Measurements from ENCODE around the gene GNG7.
A peak's percentile ranks its signal among the peaks of the same experiment; 100 is the strongest.

The GNG7 gene

DNA sequence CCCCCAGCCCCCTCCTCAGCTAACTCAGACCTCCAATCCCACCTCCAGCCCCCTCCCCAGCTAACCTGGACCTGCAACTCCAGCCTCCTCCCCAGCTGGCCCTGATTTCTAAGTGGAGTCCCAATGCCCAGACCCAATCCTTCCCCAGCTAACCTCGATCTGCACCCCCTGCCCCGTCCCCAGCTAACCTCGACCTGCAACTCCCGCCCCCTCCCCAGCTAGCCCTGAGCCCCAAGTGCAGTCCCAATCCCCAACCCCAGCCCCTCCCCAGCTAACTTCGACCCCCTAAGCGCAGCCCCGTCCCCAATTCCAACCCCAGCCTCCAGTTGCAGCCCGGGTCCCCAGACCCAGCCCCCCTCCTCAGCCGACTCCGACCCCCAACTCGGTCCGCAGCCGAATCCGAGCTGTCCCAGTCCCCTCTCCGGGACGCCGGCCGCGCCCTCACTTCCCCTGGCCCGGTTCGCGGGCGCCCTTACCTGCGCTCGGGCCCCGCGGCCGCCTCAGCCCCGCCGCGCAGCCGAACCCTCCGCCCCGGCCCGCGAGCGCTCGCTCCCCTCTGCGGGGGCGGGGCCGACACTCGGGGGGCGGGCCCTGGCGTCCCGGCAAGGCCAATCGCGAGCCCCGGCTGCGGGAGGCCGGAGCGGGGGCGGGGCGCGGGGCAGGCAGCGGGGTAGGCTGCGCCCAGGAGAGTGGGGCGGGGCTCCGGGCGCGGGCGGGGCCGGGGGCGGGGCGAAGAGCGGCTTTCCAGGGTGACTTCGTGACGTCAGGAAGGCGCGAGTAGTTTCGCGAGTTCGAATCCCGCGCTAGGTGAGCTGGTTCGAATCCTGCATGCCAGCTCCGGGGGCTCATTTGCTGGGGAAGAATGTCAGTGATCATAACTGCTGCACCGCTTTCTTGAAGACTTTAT, at the start of gene GNG7:
Gene GNG7 (minus strand): TSS at position 525 of the 907 bp plus-strand sequence. CDS start 182,006 bp downstream, outside the sequence.
- DNase-seq, result peak; percentile 45

- no peak for DNase-seq
Measured at GRCh38 chr19:2751438-2751830, 48.9 kb upstream of the GNG7 start.

GRCh38 chr19:2750808-2751437, 48.4 kb upstream of the GNG7 start:
- DNase-seq, result no peak

DNA sequence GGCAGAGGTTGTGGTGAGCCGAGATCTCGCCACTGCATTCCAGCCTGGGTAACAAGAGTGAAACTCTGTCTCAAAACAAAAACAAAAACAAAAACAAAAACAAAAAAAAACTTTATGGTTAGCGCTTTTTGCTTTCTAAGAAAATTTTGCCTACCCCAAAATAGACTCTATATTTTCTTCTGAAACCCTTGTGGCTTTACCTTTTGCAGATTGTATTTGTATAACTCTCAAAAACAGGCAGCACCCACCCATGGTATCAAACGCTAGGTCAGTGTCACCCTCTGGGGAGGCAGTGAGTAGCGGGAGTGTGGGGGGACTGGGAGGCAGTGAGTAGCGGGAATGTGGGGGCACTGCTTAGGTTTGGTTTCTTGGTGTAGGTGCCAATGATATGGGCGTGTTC, 44.9 kb upstream of the GNG7 start:
- DNase-seq, result no peak

DNA sequence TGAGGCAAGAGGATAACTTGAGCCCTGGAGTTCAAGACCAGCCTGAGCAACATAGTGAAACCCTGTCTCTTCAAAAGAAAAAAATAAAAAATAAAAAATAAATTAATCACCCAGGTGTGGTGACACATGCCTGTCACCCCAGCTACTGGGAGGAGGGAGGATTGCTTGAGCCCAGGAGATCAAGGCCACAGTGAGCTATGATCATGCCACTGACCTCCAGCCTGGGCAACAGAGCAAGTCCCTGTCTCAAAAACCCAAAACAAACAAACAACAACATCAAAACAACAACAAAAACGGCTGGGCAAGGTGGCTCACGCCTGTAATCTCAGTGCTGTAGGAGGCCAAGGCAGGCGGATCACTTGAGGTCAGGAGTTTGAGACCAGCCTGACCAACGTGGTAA, 41.6 kb upstream of the GNG7 start:
- DNase-seq, result no peak

GRCh38 chr19:2743099-2743498, 40.6 kb upstream of the GNG7 start:
- DNase-seq, result no peak

DNA sequence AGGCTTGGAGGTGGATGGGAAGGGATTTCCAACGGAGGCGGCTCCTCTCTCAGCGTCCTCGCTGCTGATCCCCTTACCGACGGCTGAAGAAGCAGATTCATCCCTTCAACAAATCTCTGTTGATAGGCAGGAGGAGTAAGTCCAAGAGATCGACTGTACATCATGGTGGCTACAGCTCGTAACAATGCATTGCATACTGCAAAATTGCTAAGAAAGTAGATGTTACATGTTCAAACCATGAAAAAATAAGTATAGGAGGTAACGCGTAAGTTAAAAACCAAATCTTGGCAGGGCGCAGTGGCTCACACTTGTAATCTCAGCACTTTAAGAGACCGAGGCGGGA, 37.8 kb upstream of the GNG7 start:
- DNase-seq, result no peak

DNA sequence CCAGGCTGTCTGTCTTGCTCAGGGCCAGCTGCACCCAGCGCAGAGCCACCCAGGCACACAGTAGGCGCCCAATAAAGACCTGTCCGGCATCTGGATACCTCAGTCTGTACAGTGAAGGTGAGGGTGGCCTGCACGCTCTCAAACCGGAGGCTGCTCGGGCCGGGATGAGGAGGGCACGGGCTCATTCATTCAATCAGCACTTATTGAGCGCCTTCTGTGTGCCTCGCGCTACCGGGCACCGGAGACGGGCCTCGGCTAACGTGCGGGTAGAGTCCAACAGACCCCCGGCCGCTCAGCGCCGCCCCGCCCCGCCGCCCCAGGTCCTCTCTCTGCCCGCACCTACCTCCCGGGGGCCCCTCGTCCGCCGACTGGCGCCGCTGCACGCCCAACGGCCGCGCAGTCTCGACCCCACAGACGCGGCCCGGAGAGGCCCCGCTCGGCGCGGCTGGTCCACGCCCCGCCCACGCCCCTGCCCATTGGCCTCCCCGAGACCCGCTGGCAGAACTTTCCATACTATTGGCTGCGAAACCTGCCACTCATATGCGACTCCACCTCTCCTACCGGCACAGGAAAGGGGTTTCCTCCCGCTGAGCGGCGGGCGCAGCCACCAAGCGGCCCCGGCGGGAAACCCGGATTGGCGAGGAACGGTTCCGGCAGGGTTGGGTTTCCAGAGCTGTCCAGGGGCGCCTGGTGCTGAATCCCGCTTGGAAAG, 37.3 kb upstream of the GNG7 start, which contains the start of gene SLC39A3:
Gene SLC39A3 (minus strand): TSS at position 416 of the 712 bp plus-strand sequence. CDS start 2,760 bp downstream, outside the sequence.
- DNase-seq, result peak; percentile 97

DNA sequence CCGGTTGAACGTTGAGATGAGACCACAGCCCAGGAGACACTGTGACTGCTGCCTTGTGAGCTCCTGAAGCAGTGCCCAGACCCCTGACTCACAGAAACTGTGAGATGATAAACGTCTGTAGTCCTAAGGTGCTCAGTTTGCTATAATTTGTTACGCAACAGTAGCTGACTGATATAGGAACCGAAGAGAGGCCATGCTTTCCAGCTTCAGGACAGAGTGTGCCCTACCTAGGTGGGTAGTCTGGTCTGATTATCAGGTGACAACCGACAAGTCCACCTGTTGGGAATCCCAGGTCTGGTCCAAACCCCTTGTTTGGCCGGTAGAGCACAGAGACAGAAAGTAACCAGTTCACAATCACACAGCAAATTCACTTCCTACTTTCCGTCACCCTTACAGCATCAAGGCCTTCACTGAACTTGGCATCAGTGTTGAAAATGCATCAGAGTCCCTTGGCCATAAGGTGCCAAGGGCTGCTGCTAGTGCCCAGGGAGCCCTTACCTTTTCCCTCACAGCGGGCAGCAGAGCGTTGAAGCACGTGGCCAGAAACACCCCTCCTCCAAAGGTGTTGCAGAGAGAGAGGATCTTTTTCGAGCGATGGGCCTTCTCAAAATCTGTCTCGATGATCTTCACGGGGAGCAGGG, 34.2 kb upstream of the GNG7 start:
- no peak for DNase-seq

- no peak for DNase-seq
Measured at GRCh38 chr19:2735374-2735773, 32.9 kb upstream of the GNG7 start.

DNA sequence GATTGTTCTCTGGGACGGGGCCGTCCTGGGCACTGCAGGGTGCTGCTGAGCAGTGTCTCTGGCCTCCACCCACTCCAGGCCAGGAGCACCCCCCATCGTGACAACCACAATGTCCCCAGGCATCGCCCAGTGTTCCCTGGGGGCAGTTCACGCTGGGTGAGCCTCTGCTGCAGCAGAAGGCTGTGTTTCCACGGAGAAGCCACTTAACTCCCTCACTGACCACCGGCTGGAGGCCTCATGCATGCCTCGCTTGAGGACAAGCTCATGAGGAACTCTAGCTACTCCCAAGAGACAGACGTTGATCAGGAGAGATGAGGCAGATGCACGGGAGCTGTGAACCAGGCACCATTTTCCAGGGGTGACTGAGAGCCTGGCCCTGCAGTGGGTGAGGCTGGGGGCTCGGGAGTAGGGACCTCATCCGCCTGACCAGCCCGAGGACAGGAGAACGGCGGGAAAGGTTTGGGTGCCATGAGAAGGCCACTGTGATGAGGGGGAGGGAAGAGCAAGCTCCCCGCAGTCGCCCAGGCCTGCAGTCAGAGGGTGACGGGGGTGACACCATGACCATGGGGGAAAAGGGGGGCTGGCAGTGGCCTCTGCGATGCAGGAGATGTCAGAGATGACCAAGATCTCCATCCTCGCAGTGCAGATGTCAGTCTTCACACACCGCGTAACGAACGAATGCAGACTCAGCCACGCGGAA, 32.2 kb upstream of the GNG7 start:
- no peak for DNase-seq

- no peak for DNase-seq
Measured at GRCh38 chr19:2733930-2734588, 31.6 kb upstream of the GNG7 start.

- DNase-seq, result no peak
Measured at GRCh38 chr19:2732883-2733282, 30.4 kb upstream of the GNG7 start.

DNA sequence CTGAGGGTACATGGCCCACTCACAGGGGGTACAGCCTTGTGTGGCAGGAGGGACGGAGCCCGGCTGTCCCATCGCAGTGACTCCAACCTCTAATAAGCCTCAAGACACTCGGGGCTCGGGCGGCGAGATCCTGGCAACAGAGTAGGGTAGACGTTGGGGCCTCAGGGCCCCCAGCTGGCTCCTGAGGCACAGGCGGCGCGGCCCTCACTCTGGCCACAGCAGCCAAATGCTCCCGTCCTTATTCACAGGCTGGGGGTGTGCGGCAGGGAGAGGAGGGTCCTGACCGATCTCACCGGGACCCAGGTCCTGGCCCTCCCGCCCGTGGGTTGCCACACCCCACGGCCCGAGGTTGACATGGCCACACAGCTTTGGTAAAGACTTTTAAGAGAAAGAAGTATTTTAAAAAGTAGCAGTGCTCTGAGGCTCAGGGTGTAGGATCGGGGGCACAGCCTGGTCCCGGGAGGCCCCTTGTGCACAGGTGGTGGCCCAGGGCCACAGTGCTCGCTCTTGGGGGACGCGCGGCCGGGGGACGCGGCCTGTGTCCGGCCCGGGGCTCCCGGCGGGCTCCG, 29.7 kb upstream of the GNG7 start:
- DNase-seq, result no peak

GRCh38 chr19:2731181-2731995, 28.9 kb upstream of the GNG7 start:
- no peak for DNase-seq

GRCh38 chr19:2729943-2730818, 27.7 kb upstream of the GNG7 start:
- DNase-seq, result no peak

- no peak for DNase-seq
Measured at GRCh38 chr19:2728783-2729387, 26.4 kb upstream of the GNG7 start.

GRCh38 chr19:2727640-2727944, 25.1 kb upstream of the GNG7 start:
- DNase-seq, result no peak

GRCh38 chr19:2726904-2727639, 24.6 kb upstream of the GNG7 start:
- no peak for DNase-seq
